CD14-positive monocyte (primary cell): ENCODE results near the gene CROT. TPM values are rescaled to one million over a fixed set of nuclear protein-coding genes. Genes with fewer than 3 reads are reported as not detected.

Experiments used
- DNase-seq, 3 donors: peaks; one replicate each; pipeline ENCODE4 v3.0.0-alpha.2; 2011 to 2022
- H2AFZ ChIP-seq: 2 replicates; pipeline ENCODE4 v1.6.0; 2012; ENCODE audit warnings: mild to moderate bottlenecking, low read depth, low read length, inconsistent platforms; ENCODE audit not compliant: insufficient read depth, poor library complexity, severe bottlenecking
- H3K27ac ChIP-seq, 2 donors: 1 replicate in 1 of 2; 2 replicates in 1 of 2; pipeline ENCODE4 v1.5.1; 2012 to 2013; ENCODE audit warnings: low read length in 2 of 2, control low read depth in 1 of 2, inconsistent platforms in 1 of 2, low read depth in 1 of 2, mild to moderate bottlenecking in 1 of 2
- H3K27me3 ChIP-seq, 2 donors: one replicate each; pipeline versions ENCODE4 v1.6.0 to v1.6.1; 2011 to 2013; ENCODE audit warnings: low read length in 2 of 2; ENCODE audit not compliant: control insufficient read depth in 2 of 2, insufficient read depth in 2 of 2
- H3K36me3 ChIP-seq, 2 donors: replicated peaks in 1 of 2; 1 replicate in 1 of 2; 2 replicates in 1 of 2; pipeline versions ENCODE4 v1.5.1 to v1.6.1; 2012 to 2013; ENCODE audit warnings: low read length in 2 of 2, control low read depth in 1 of 2, inconsistent platforms in 1 of 2, mild to moderate bottlenecking in 1 of 2; ENCODE audit not compliant: insufficient read depth in 2 of 2, control insufficient read depth in 1 of 2
- H3K4me1 ChIP-seq, 2 donors: 1 replicate in 1 of 2; 2 replicates in 1 of 2; pipeline versions ENCODE4 v1.5.1 to v1.6.1; 2012 to 2013; ENCODE audit warnings: low read length in 2 of 2, control low read depth in 1 of 2, inconsistent platforms in 1 of 2, mild to moderate bottlenecking in 1 of 2, moderate library complexity in 1 of 2; ENCODE audit not compliant: insufficient read depth in 2 of 2, control insufficient read depth in 1 of 2
- H3K4me2 ChIP-seq: replicated peaks from 2 replicates; pipeline ENCODE3; 2012; ENCODE audit warnings: low read length, moderate library complexity, mild to moderate bottlenecking; ENCODE audit not compliant: poor library complexity, severe bottlenecking; ENCODE audit errors: extremely low read depth
- H3K4me3 ChIP-seq, 3 experiments: fragments of 200-600 bp in 1 of 3; sonication (generic) in 1 of 3; replicated peaks in 1 of 3; 1 replicate in 2 of 3; 2 replicates in 1 of 3; pipeline ENCODE4 v1.5.1; 2011 to 2013; ENCODE audit warnings: low read length in 3 of 3, mild to moderate bottlenecking in 3 of 3, control low read depth in 2 of 3, low read depth in 2 of 3, inconsistent platforms in 1 of 3, moderate library complexity in 1 of 3
- H3K79me2 ChIP-seq: 2 replicates; pipeline ENCODE4 v1.6.0; 2012; ENCODE audit warnings: mild to moderate bottlenecking, control low read depth, inconsistent platforms, low read length, moderate library complexity; ENCODE audit not compliant: insufficient read depth
- H3K9ac ChIP-seq: 2 replicates; pipeline ENCODE4 v1.6.0; 2017; ENCODE audit warnings: low read length, mild to moderate bottlenecking; ENCODE audit not compliant: insufficient read depth, poor library complexity, severe bottlenecking
- H3K9me3 ChIP-seq, 2 donors: replicated peaks in 1 of 2; 1 replicate in 1 of 2; 2 replicates in 1 of 2; pipeline versions ENCODE4 v1.5.1 to v1.6.1; 2012 to 2013; ENCODE audit warnings: low read length in 2 of 2, control low read depth in 1 of 2; ENCODE audit not compliant: control insufficient read depth in 1 of 2, insufficient read depth in 1 of 2
- H4K20me1 ChIP-seq: 2 replicates; pipeline ENCODE4 v1.6.0; 2012; ENCODE audit warnings: mild to moderate bottlenecking, low read length, control low read depth, moderate library complexity; ENCODE audit not compliant: insufficient read depth
- H3K27ac Mint-ChIP-seq, 7 donors: one replicate each; pipeline ENCODE4 v1.8.0; 2020; ENCODE audit warnings: mild to moderate bottlenecking in 7 of 7, mixed read lengths in 7 of 7, moderate library complexity in 6 of 7, inconsistent platforms in 2 of 7
- H3K27me3 Mint-ChIP-seq, 3 donors: one replicate each; pipeline ENCODE4 v1.8.0; 2021 to 2022; ENCODE audit warnings: low read depth in 3 of 3, mild to moderate bottlenecking in 3 of 3, mixed read lengths in 3 of 3, moderate library complexity in 3 of 3, inconsistent platforms in 1 of 3
- H3K36me3 Mint-ChIP-seq, 2 donors: one replicate each; pipeline ENCODE4 v1.8.0; 2020; ENCODE audit warnings: mixed read lengths in 2 of 2, inconsistent platforms in 1 of 2, mild to moderate bottlenecking in 1 of 2
- H3K4me1 Mint-ChIP-seq: one replicate; pipeline ENCODE4 v1.8.0; 2020; ENCODE audit warnings: mild to moderate bottlenecking, mixed read lengths
- H3K4me3 Mint-ChIP-seq, 2 donors: one replicate each; pipeline ENCODE4 v1.8.0; 2020; ENCODE audit warnings: mild to moderate bottlenecking in 2 of 2, mixed read lengths in 2 of 2, moderate library complexity in 1 of 2
- H3K9me3 Mint-ChIP-seq, 7 donors: one replicate each; pipeline ENCODE4 v1.8.0; 2020 to 2022; ENCODE audit warnings: mixed read lengths in 7 of 7, mild to moderate bottlenecking in 6 of 7, moderate library complexity in 6 of 7, inconsistent platforms in 2 of 7
- CTCF ChIP-seq: fragments of 200-600 bp; IDR thresholded peaks from one replicate; pipeline ENCODE4 v1.8.0; 2022; ENCODE audit warnings: antibody characterized with exemption, mild to moderate bottlenecking
- WGBS: methylation state at CpG from one replicate; pipeline ENCODE4 v1.1.5; 2013; ENCODE audit warnings: missing lambda C conversion rate; ENCODE audit not compliant: insufficient coverage; 5-methylcytosine and 5-hydroxymethylcytosine counted together
- intact Hi-C, 2 donors: fragments of 100-400 bp; cut with micrococcal nuclease; formaldehyde crosslinking; loops; one replicate each; pipeline versions ENCODE4 v1.15.0 to v1.15.1; 2023
- polyA plus RNA-seq, 3 donors: library from polyadenylated mRNA; depleted of rRNA in 1 of 3; unstranded in 2 of 3; stranded (reverse) in 1 of 3; fragments of 300-500 nt in 2 of 3; fragments of >200 nt in 1 of 3; fragmentation: Illumina TruSeq in 2 of 3; gene quantifications; 1 replicate in 2 of 3; 2 replicates in 1 of 3; pipeline ENCODE4 v1.2.3, GENCODE V29; 2012 to 2021

The CROT gene
- polyA plus RNA-seq, 3 donors: 1.1 to 2.2 (median 1.4) TPM

- no peak for DNase-seq
- no peak for TF ChIP-seq CTCF
- no peak overlapping the region for H3K27ac ChIP-seq
- Mint-ChIP-seq H3K36me3 (peaks cover 2 to 3% of the 10 kb centered on the region in 2 donors), H3K4me1 (no peaks in the 10 kb centered on the region), H3K27ac (no peak overlapping the region), H3K9me3 (peaks cover 0 to 2% (median 0%) of the 10 kb centered on the region in 7 donors), H3K27me3 (no peaks in the 10 kb centered on the region), H3K4me3 (no peak overlapping the region)
- no peaks in the 10 kb centered on the region for H3K4me1 ChIP-seq
- no peaks in the 10 kb centered on the region for H3K27me3 ChIP-seq
- no peaks in the 10 kb centered on the region for H3K36me3 ChIP-seq
- no peaks in the 10 kb centered on the region for H4K20me1 ChIP-seq
- no peaks in the 10 kb centered on the region for H3K79me2 ChIP-seq
- intact Hi-C loops: no loop called here
- no peak overlapping the region for H3K9ac ChIP-seq
- no peaks in the 10 kb centered on the region for H3K9me3 ChIP-seq
- no peak overlapping the region for H3K4me2 ChIP-seq
- no CpG with 5 or more reads among the region's 1 CpG for WGBS
- no peak overlapping the region for H3K4me3 ChIP-seq
- no peak overlapping the region for H2AFZ ChIP-seq
Measured at GRCh38 chr7:87363342-87363741, 17.9 kb downstream of the CROT start.

GRCh38 chr7:87364246-87364645, 18.8 kb downstream of the CROT start:
- no peaks in the 10 kb centered on the region for H3K9me3 ChIP-seq
- intact Hi-C loops: no loop called here
- Mint-ChIP-seq H3K4me1 (no peaks in the 10 kb centered on the region), H3K27me3 (no peaks in the 10 kb centered on the region), H3K36me3 (peaks cover 2 to 3% of the 10 kb centered on the region in 2 donors), H3K4me3 (no peak overlapping the region), H3K27ac (no peak overlapping the region), H3K9me3 (peaks cover 0 to 1% (median 0%) of the 10 kb centered on the region in 7 donors)
- no peak overlapping the region for H3K27ac ChIP-seq
- no peaks in the 10 kb centered on the region for H3K36me3 ChIP-seq
- no peak for TF ChIP-seq CTCF
- H2AFZ ChIP-seq: no peak overlapping the region
- H3K27me3 ChIP-seq: no peaks in the 10 kb centered on the region
- no peak overlapping the region for H3K4me3 ChIP-seq
- no peak overlapping the region for H3K9ac ChIP-seq
- H3K79me2 ChIP-seq: no peaks in the 10 kb centered on the region
- no peak for DNase-seq
- H3K4me1 ChIP-seq: no peaks in the 10 kb centered on the region
- no peaks in the 10 kb centered on the region for H4K20me1 ChIP-seq
- no peak overlapping the region for H3K4me2 ChIP-seq
